GM18870 (cell line): ENCODE results near the gene GSTT4.
"Not testable (repeated sequence)": the region's sequence is repeated elsewhere in the genome, so short reads cannot be mapped to it uniquely, and the experiment has no call there.

Experiments
- ATAC-seq: cut with Tn5 transposase; IDR thresholded peaks from one replicate; pipeline ENCODE4 v1.9.1; 2021; ENCODE audit warnings: moderate library complexity; ENCODE audit not compliant: unreplicated experiment

Gene GSTT4

DNA sequence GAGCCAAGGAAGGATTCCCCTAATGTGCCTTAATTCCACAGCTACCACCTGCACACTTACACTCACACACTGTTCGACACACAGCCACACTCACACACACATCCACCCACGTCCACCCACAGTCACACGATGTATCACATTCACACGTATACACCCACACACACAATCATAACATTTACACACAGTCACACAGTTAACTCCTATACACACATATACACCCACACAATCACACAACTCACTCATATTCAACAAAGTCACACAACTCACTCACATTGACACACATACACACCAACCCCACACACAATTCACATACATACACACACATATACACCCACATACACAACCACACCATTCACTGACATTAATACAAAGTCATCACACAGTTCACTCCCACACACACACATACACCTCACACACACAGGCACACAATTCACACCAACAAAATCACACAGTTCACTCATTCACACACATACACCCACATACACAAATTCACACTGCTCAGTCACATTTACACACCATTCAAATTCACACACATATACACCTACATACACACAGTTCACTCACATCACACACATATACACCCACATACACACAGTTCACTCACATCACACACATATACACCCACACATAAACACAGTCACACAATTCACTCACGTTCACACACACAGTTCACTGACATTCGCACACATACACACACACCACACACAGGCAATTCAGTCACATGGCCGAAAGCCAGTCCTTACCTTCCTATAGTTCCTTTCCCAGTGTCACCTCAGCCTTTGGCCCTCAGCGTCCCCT, 50.9 kb downstream of the GSTT4 start:
- ATAC-seq: not testable (repeated sequence)

DNA sequence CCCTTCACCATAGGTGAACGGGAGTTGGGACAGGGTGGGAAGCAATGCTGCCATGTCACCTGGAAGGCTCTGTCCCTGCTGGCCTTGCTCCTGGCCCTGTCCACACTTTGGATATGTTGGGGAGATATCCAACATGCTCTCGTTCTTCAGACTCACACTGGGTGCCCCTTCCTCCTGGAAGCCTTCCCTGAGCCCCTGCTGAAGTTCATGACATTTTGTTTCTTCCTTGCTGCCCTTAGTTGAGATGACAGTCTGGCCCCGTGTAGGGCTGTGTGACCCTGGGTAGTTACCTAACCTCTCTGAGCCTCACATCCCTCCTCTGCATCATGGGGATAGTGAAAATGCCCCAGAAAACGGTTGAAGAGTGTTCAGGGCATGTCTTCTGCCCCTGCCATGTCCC, 51.8 kb downstream of the GSTT4 start:
- not testable (repeated sequence) for ATAC-seq

GRCh38 chr22:23952794-23953405, 52.4 kb downstream of the GSTT4 start:
- not testable (repeated sequence) for ATAC-seq

DNA sequence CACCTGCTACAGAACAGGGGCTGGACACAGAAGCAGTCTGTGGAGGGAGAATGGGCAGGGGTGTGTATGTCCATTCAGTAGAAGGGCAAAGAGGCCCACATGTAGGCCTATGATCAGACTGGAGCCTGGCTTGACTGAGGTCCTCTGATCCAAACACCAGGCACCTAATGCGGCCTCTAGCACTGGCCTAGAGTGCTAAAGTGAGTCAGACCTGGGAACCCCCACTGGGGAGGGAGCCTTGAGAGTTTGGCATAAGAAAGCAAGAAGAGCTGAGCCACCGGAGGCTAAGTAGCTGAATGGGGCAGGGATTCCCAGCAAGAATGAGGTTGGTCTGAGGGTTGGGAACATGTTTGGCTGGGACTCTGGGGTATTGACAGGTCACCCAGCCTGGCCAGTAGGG, 53.9 kb downstream of the GSTT4 start:
- ATAC-seq: not testable (repeated sequence)

- ATAC-seq: not testable (repeated sequence)
These were observed 55.5 kb downstream of the GSTT4 start for GRCh38 chr22:23949764-23950163.
